BE2C (cell line): ENCODE measurements around the gene DENR.
"Not testable (repeated sequence)": the region's sequence is repeated elsewhere in the genome, so short reads cannot be mapped to it uniquely, and the experiment has no call there.

ENCODE experiments used
- DNase-seq: peaks from one replicate; pipeline ENCODE4 v3.0.0-alpha.2; 2020
- H3K27me3 ChIP-seq: fragments of 250-450 bp; sonication (Bioruptor Pico); 2 replicates; pipeline ENCODE4 v1.5.1; 2020; ENCODE audit warnings: mild to moderate bottlenecking
- H3K36me3 ChIP-seq: fragments of 250-450 bp; sonication (Bioruptor Pico); 2 replicates; pipeline ENCODE4 v1.5.1; 2020; ENCODE audit warnings: mild to moderate bottlenecking
- H3K4me1 ChIP-seq: fragments of 250-450 bp; sonication (Bioruptor Pico); 2 replicates; pipeline ENCODE4 v1.5.1; 2020
- H3K4me3 ChIP-seq: 2 replicates; pipeline ENCODE4 v1.5.1; 2011; ENCODE audit warnings: low read depth, low read length
- H3K9me3 ChIP-seq: fragments of 250-450 bp; sonication (Bioruptor Pico); 2 replicates; pipeline ENCODE4 v1.5.1; 2020
- CTCF ChIP-seq: IDR thresholded peaks from 2 replicates; pipeline ENCODE4 v1.5.1; 2012; ENCODE audit warnings: mild to moderate bottlenecking, low read depth, low read length

Gene DENR

GRCh38 chr12:122747224-122748135 is 5.1 kb upstream of the DENR start:
- no peaks in the 10 kb centered on the region for H3K9me3 ChIP-seq
- DNase-seq: no peak
- no peak overlapping the region for H3K4me3 ChIP-seq
- H3K4me1 ChIP-seq: no peaks in the 10 kb centered on the region
- H3K27me3 ChIP-seq: no peaks in the 10 kb centered on the region
- TF ChIP-seq CTCF: no peak
- no peaks in the 10 kb centered on the region for H3K36me3 ChIP-seq

DNA sequence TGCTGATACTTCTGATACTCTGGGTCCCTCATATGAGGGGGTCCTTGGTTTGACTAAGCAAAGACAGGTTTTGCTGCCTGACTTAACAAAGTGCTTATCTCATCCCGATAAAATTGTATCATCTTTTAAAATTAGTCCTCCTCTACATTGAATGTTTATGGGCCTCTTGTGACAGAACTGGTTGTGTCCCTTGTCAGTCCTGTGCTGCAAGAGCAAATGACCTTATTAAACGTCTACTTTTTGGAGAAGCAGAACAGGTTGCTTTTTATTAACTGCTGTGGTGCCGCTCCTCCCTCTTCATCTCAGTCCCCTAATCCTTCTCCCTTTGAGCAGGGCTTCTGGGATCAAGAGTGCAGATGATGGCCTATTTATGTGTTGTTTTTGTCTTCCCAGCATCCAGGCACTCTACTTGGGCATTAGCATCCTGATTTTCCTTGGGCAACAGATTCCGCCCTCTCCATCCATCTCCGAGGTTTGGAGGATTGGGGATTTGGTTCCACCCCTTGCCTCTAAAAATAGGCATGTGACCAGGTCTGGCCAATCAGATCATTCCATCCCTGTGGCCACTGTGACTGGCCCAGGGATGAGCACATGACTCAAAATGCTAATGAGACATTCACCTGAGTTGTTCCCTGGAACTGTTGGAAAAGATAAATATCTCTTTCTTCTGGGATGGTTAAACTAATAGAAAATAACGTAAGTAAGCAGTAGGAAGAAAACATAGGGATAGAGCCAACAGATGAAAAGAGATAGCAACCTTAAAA is 2.9 kb upstream of the DENR start:
- no peaks in the 10 kb centered on the region for H3K9me3 ChIP-seq
- TF ChIP-seq CTCF: no peak
- H3K4me1 ChIP-seq: no peaks in the 10 kb centered on the region
- H3K36me3 ChIP-seq: peaks cover 5% of the 10 kb centered on the region
- no peaks in the 10 kb centered on the region for H3K27me3 ChIP-seq
- H3K4me3 ChIP-seq: peak overlapping the region; percentile 29
- peak; percentile 46 for DNase-seq

DNA sequence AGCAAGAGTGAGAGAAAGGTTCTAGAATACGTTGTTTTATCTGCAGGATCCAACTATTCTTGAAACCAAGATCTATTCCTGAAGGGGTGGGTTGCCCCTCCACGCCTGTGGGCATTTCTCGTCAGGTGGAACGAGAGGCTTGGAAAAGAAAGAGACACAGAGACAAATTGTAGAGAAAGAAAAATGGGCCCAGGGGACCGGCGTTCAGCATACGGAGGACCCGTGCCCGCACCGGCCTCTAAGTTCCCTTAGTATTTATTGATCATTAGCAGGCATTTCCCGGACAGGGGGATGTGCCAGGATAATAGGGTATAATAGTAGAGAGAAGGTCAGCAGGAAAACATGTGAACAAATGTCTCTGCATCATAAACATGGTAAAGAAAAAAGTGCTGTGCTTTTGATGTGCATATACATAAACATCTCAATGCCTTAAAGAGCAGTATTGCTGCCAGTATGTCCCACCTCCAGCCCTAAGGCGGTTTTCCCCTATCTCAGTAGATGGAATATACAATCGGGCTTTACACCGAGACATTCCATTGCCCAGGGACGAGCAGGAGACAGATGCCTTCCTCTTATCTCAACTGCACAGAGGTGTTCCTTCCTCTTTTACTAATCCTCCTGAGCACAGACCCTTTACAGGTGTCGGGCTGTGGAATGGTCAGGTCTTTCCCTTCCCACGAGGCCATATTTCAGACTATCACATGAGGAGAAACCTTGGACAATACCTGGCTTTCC is 1.7 kb upstream of the DENR start:
- DNase-seq, H3K27me3 ChIP-seq, H3K4me3 ChIP-seq, H3K4me1 ChIP-seq, H3K9me3 ChIP-seq: not testable (repeated sequence)
- peaks cover 17% of the 10 kb centered on the region for H3K36me3 ChIP-seq

GRCh38 chr12:122753319-122753650 is 661 bp downstream of the DENR start:
- TF ChIP-seq CTCF: no peak
- peak overlapping the region; percentile 88 for H3K4me3 ChIP-seq
- H3K36me3 ChIP-seq: peaks cover 40% of the 10 kb centered on the region
- H3K9me3 ChIP-seq: no peaks in the 10 kb centered on the region
- no peak for DNase-seq
- no peaks in the 10 kb centered on the region for H3K4me1 ChIP-seq
- H3K27me3 ChIP-seq: no peaks in the 10 kb centered on the region

- TF ChIP-seq CTCF: no peak
- H3K36me3 ChIP-seq: peaks cover 45% of the 10 kb centered on the region
These were observed 2.2 kb downstream of the DENR start for GRCh38 chr12:122754790-122755189.

DNA sequence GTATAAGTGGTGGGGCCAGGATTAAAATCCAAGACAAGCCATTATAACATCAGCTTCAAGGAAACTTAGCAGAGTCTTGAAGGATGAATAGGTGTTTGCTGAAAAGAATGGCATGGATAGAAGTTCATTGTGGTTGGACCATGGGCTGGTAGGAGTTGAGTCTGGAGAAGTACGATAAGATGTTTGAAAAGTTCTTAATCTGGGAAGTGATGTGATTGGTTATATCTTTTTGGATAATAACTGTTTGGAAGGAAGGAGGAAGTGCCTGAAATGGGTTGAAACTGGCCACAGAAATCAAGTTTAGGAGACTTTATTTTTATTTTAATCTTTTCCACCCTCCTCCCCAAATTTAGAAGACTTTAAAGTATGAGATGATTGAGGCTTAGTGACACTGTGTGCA is 4.9 kb downstream of the DENR start:
- Histone ChIP-seq H3K36me3 (peaks cover 73% of the 10 kb centered on the region), H3K9me3 (no peaks in the 10 kb centered on the region), H3K27me3 (no peaks in the 10 kb centered on the region), H3K4me3 (no peak overlapping the region), H3K4me1 (no peaks in the 10 kb centered on the region)
- DNase-seq: no peak
- no peak for TF ChIP-seq CTCF

More at GRCh38 chr12:122754790-122755189, 2.2 kb downstream of the DENR start:
- Histone ChIP-seq H3K4me3 (no peak overlapping the region), H3K27me3 (no peaks in the 10 kb centered on the region), H3K4me1 (no peaks in the 10 kb centered on the region), H3K9me3 (no peaks in the 10 kb centered on the region)
- DNase-seq: no peak
